Central memory CD4-positive, alpha-beta T cell (primary cell): ENCODE results near the gene ADGRD1.
"Not testable (repeated sequence)": the region's sequence is repeated elsewhere in the genome, so short reads cannot be mapped to it uniquely, and the experiment has no call there.

Source experiments
- DNase-seq: peaks from one replicate; pipeline ENCODE4 v3.0.0; 2022

The ADGRD1 gene

DNA sequence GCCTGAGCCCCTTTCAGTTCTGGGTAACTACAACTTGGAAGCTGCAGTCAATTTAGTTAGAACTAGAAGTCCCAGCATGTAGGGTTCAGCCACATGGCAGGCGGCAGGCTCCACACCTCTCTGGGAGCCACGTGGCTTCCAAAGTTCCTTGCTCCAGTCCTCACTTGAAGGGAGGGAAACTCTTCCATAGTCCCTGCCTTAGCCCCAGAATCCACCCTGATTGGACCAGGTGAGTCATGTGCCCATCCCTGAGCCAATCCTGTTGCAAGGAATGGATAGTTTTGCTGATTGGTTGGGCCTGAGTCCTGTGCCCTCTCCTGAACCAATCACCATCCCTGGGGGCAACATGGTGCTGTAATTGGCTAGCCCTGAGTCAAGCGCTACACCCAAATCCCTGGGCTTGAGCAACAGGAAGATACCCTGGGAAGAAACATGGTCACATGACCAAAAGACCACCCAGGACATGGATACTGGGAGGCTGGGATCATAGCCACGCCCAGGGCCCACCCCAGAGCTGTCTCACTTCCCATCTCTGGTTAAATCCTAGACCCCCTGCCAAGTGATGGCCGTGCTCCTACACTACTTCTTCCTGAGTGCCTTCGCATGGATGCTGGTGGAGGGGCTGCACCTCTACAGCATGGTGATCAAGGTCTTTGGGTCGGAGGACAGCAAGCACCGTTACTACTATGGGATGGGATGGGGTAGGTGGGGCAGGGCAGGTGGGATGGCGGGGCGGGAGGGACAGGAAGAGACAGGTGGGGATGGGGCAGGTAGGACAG is 154.7 kb downstream of the ADGRD1 start:
- DNase-seq, result no peak

DNA sequence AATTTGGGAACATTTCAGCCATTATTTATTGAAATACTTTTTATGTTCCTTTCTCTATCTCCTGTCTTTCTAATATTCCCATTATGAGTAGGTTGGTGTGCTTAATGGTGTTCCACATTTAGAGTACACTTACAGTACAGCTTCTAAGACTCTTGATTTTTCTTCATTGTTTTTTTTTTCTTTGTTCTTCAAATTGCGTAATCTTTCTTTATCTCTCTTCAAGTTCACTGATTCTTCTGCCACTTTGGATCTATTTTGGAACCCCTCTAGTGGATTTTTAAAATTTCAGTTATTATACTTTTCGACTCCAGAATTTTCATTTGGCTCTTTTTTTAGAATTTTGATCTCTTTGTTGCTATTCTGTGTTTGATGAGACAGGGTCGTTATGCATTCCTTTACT is 157.7 kb downstream of the ADGRD1 start:
- no peak for DNase-seq

DNA sequence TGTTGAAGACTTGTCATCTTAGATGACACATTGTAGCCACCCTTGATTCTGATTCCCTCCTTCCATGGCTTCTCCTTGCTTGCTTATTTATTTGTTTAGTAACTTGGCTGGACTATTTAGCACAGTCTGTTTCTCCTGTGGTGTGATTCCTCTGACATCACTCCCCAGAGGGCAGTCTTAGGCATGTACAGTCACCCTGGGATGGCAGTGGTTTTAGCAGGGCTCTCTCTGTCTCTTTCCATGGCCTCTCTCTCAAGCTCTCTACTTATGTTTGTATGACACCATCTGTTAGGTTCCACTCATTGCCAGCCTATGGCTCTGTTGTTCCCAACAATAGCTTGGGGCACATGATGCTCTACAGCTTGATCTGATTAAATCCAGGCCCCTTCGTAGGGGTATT is 158.3 kb downstream of the ADGRD1 start:
- DNase-seq, result no peak

GRCh38 chr12:131112700-131113290 is 159.1 kb downstream of the ADGRD1 start:
- DNase-seq, result no peak

DNA sequence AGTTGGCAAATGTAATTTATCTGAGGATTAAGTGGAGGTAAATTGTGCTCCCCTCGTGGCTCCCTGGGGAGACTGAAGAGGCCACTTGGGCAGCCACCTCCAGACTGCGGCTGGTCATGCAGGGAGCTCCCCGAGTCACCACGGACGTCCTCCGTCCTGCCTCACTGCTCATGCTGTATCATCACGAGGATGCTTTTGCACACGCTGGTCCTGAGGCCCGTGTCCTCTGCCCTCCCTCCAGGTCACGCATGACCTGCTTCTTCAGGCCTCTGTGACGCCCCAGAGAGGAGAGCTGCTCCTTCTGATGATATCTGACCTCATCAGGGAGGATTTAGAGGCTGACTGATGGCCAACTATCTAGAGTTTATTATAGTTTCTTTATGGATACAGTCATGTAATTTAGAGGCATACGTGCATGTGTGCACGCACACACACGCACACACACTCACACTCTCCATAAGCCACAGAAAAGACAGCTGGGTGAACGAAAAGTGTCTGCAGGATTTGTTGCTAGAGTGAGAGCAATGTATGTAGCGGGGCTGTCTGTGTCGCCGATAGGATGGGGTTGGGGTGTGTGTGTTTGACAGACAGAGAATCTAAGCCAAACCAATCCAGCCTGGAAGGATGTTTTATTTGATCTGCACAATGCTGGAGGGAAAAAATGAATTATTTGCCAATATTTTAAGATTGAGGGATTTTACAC is 160.0 kb downstream of the ADGRD1 start:
- no peak for DNase-seq

- no peak for DNase-seq
Observed at GRCh38 chr12:131114271-131114670, 160.6 kb downstream of the ADGRD1 start.

GRCh38 chr12:131114942-131115584 is 161.4 kb downstream of the ADGRD1 start:
- no peak for DNase-seq

- no peak for DNase-seq
Observed at GRCh38 chr12:131115766-131116467, 162.2 kb downstream of the ADGRD1 start.

DNA sequence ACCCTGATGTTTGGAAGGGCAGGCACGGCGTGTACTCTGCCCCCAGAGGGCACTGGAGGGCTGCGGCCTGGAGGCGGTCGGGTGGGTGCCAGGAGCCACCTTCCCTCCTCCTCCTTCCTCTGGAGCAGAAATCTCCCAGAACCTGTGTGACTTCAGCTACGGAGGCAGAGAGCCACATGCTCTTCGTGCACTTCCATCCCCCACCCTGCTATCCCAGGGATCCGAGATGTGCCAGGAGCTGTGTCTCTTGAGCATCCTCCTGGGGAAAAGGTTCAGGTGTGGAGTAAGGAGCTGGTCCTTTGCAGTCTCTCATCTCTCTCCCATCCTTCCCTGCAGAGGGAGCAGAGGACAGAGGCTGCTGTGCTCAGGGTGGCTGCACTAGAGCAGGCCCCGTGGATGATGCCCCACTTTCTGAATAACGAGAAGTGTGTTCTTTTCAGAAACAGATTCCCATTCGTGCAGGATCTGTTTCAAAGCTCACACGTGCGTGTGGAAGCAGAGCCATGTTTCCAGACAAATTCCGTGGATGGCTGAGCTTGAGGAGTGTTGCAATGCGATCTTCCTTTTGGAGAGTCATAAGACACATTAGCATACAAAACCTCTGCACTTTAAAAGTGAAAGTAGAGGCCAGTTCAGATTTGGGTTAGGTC is 162.9 kb downstream of the ADGRD1 start:
- no peak for DNase-seq

GRCh38 chr12:131117438-131118245 is 163.9 kb downstream of the ADGRD1 start:
- no peak for DNase-seq

GRCh38 chr12:131118371-131118770 is 164.7 kb downstream of the ADGRD1 start:
- DNase-seq, result no peak

- DNase-seq, result not testable (repeated sequence)
Observed at GRCh38 chr12:131119345-131119744, 165.6 kb downstream of the ADGRD1 start.

- no peak for DNase-seq
Observed at GRCh38 chr12:131119936-131120335, 166.2 kb downstream of the ADGRD1 start.

GRCh38 chr12:131120831-131121271 is 167.1 kb downstream of the ADGRD1 start:
- DNase-seq, result no peak

GRCh38 chr12:131121705-131122405 is 168.1 kb downstream of the ADGRD1 start:
- no peak for DNase-seq

DNA sequence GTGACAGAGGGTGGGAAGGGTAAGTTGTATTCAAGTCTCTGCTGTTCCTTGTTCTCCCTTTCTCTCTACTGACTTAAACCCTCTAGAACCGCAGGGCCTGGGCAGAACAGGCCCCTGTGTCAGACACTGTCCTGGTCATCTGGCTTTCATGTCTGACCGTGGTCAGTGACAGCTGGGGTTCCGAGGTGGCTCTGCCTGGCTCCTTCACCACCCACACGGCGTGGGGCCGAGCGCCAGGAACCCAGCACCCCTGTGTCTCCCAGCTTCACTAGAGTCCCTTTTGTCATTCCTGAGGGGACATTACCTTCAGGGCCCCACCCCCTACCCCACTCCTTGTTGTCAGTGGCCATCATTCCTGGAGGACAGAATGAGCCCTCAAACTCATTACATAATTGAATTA is 168.9 kb downstream of the ADGRD1 start:
- no peak for DNase-seq

DNA sequence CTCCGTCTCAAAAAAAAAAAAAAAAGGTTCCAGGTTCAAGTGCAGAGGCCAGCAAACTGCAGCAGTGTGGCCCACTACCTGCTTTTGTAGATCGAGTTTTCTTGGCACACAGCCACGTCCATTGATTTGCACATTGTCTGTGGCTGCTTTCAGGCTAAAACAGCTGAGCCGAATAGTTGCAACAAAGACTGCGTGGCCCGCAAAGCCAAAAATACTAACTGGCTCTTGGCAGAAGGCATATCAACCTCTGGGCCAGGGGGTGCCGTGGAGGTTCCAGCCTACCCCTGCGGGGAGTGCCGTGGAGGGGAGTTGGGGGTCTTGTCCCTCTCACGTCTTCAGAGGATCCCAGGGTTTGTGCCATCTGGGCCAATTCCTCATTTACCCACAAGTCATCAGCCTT is 170.1 kb downstream of the ADGRD1 start:
- DNase-seq, result no peak

DNA sequence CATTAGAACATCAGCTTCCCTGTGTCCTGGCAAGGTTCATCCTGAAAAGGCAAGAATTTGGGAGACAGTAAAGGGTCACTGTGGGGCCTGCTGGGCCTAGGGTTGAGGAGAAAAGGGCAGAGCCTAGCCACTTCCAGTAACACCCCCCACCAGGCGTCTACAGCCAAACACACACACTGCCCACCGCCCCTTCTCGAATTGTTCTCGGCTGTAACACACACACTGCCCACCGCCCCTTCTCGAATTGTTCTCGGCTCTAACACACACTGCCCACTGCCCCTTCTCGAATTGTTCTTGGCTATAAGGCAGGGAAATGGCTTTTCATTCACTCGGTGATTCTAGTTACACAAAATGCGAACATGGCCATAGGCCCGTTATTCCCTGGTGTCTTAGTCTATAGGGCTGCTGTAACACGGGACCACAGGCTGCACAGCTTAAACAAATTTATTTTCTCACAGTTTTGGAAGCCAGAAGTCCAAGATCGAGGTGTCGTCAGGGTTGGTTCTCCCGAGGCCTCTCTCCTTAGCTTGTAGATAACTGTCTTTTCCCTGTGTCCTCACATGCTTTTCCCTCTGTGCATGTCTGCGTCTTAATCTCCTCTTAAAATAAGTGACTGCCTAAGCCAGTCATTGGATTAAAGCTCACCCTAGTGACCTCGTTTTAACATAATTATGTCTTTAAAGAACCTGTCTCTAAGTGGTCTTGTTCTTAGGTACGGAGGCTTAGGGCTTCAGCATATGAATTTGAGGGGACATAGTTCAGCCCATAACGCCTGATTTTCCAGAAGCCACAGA is 171.0 kb downstream of the ADGRD1 start:
- no peak for DNase-seq

DNA sequence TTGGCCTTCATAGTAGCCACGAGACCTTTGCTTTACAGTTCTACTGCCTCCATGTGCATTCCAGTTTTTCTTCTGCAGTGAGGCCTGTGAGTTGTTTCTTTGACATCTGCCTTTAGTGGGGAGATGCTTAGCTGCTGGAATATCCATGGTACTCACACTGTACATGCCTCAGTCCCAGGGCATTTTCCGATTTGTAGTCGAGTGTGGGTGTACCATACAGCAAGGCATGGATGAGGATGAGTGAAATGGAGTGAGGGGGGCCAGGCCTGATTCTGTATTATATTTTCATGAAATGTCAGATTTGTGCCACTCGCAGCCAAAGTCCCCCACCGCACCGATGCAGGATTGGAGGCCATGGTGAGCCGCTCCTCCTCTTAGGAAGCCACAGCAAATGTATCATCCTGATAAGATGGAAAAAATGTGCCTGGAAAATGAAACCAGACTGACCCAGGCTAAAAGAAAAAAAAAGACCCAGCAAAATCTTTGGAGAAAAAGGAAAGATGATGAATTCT is 173.0 kb downstream of the ADGRD1 start:
- DNase-seq, result no peak

- no peak for DNase-seq
Observed at GRCh38 chr12:131128556-131128955, 174.8 kb downstream of the ADGRD1 start.
